ENCODE data around the gene LACRT.

Gene LACRT

DNA sequence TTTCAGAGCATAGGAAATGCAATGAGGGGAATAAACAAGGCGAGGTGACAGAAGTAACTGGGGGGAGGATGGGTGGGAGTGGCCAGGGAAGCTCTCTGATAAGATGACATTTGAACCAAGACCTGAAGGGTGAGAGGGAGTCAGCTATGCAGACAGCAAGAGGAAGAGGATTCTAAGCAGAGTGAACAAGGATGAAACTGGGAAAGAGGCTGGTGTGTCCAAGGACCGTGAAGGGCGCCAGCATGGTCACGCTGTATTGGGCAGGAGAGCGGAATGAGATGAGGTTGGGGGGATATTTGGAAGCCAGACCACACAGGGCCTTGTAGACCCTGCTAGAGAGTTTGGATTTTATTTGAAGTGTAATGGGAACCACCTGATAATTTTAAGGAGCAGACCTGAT lies 35.7 kb downstream of the LACRT start:
- no peak for FAIRE-seq

DNA sequence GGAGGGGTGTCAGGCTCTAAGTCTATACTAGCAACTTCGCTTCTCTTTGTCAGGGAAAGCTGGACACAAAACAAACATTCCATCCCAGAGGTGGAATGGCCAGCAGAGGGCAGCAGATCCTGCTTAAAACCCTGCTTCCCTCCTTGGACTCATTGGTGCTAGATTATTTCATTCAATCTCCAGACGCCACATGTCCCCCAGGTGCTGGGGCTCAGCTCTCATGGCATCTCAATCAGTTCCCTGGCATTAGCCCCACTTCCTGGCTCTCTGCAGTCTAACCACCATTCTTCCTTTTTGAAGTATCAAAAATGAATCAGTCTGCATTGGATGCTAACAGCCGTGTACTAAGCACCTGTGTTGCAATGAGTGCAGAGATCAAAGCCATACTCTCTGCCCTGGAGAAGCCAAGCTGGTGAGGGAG lies 38.2 kb downstream of the LACRT start:
- no peak for FAIRE-seq

DNA sequence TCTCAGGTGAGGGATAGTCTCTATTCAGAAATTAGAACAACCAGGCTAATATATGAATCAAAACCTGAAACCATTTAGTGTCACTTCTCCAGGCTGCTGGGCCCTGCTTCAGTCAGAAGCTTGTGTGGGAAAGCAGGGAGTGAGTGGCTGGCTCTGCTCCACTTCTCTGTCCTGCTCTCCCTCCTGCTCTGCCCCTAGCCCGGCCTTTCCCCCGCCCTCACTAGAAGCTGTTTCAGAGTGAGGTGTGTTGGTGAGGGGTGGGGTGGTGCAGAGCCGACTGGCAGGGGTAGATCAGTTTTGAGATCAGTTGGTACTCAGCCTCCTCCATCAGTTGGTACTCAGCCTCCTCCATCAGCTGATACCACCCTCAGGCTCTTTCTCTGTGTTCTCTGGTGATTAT lies 39.2 kb downstream of the LACRT start:
- FAIRE-seq: no peak

DNA sequence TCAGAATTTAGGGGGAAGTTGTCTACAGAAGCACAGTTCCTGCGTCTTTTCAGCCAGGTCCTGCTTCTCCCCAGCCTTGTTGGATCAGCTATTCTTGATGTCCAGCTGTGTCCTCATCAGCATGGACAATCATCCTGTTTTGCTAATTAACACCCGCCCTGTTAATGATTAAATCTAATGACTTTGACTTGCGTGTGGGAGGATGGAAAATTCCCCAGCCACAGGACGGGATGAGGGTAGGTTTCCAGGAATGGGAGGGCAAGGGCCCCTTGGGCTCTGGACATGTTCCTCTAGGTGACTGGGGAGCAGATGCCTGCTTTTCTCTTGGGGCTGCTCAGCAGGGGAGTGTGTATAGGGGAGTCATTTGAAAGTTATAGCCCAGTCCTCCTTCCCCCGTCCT lies 41.0 kb downstream of the LACRT start:
- no peak for FAIRE-seq

DNA sequence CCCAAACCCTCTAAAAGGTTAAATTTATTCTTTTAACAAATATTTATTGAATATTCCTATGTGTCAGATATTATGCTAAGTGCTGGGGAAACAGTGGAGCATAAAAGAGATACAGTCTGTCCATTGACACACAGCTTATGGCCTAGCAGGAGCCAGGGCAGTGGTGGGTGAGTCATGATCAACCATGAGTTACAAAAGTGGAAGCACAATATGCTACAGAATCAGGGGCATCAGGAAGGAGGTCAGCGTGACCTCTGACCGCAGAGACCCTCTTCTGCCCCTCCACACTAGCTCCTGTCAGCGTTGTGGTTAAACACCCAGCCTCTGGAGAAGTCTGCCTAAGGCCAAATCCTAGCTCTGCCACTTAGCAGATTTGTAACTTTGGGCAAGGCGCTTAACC lies 41.6 kb downstream of the LACRT start:
- FAIRE-seq: no peak

DNA sequence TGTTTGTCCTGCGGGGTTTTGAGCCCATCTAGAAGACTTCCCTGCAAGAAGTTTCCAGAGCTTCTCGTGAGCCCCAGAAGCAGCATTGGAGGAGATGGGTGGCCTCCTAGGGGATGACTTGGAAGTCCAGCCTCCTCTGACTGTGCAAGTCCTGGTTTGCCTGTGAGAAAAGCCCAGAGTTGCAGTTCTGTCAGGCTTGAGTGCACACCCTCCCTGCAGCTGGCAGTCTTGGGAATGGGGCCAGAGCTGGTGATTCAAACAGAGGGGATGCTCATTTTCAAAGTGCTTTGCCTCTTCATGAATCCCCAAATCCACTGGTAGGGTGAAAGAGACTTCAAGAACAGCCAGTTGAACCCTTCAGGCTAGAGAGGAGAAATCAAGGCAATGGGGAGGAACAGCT lies 42.4 kb downstream of the LACRT start:
- FAIRE-seq: no peak

DNA sequence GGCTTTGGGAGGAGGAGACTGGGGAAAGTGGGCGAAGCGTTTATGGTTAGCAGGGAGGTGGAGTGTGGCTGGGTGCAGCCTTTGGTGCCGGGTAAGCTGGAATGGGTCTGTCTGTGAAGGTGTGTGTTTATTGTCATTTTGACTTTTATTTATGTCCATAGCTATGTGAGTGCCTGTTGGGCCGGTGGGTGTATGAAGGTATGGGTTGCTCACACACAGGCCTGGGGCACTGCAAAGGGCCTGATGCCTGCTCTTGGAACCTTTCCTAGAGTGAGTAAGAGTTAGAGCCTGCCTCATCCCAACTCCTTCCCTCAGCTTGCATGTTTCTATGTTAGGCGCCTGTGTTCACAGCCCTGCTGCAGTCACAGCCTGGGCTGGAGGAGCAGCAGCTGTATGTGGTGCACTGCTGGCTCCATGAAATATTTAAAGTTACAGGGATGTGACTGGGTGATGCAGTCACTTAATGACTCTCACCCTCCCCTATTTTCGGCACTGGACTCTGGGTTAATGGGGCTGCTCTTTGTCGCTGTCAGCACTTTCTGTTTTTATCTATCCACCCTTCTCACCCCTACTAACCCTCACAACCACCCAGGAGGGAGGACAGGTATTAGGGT lies 43.6 kb downstream of the LACRT start:
- FAIRE-seq: no peak

DNA sequence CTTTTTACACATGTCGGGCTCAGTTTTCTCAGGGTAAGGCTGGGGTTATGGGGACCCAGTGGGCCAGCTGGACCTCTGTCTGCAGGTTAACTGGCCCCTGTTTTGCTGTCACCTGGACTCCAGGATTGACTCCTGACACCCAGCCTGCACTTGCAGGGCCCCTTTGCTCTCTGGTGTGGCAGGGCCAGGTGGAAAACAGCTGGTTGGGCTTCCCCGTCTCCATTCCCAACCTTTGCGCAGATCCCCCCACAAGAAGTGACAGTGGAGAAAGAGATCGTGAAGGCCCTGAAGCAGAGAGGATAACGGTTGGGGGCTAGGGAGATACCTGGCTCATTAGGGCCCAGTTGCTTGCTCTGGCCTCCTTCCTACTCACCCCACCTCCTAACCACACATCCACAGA lies 44.7 kb downstream of the LACRT start:
- no peak for FAIRE-seq

DNA sequence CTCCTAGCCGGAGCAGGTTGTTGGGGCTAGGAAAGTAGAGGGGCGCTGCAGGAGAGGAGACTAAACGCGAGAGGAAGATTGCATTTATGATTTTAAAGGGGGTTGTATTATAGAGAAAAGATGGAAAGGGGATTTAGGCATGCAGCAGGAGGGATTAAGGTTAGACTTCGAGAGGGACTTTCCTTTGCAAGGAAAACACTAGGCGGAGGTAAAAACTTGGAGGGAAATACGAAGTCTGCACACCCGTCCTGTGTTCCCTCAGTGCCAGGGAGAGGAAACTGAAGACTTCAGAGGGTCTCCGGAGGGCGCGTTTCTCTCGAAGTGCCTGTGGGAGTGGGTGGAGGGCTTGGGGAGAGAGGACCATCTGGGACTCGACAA lies 45.8 kb downstream of the LACRT start:
- no peak for FAIRE-seq

DNA sequence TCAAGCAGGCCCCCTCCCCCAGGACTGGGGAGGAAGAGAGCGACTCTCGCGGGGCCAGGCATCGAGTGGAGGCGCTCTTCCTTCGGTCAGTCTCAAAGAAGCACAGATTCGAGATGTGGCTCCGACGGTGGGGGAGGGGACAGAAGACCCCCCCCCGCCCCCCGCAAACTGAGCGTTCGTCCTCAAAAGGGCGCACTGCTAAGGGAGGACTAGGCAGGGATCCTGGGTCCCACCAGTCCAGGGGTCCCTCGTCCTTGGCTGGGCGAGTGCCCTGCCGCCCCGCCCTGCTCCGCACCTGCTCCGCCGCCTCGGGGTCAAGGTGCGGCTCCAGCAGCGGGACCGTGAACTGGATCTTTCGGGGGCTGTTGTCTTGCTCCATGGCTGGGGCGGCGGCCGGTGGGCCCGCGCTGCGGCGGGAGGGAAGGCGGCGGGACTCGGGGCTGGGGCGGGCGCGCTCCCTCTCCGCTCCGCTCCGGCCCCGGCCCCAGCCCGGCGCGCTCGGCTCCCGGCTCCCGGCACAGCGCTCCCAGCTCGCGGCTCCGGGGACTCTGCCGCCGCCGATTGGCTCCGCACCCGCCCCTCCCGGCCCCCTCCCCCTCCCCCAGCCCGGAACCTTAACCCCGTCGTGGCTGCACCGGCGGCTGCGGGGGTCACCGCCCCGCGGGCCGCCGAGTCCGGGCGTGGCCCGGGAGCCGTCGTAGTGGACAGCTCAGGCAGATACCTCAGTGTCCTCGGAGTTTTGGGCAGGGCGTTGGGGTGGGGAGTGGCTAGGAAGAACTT lies 46.4 kb downstream of the LACRT start, which contains the start of gene PPP1R1A:
PPP1R1A (minus strand) TSS at position 550 of the 780 bp plus-strand sequence; CDS start at position 379, 171 bp downstream.
- FAIRE-seq: no peak

DNA sequence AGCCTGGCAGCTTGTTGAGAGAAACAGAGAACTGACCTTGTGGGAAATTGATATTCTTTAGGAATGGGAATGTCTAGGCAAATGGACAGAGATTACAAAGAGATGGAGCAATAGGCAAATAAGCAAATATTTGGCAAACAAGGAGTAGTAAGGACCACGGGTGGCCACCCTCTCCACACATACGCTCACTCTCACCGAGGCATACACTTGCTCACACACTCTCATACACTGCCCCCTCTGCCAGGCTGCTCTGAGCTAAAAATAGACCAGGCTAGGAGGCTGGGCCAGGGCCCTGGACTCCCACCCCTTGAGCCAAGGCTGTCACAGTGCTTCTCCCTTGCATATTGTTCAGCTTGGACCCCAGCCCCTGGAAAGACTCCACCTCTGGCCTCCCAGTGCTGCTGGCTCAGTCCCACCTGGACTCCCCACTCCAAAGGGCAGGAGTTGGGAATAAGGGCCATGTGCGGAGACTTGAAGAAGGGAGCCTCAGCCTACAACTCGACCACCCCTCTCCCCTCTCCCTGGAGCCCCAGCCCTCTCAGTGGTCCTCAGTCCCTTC lies 47.3 kb downstream of the LACRT start:
- FAIRE-seq: no peak

DNA sequence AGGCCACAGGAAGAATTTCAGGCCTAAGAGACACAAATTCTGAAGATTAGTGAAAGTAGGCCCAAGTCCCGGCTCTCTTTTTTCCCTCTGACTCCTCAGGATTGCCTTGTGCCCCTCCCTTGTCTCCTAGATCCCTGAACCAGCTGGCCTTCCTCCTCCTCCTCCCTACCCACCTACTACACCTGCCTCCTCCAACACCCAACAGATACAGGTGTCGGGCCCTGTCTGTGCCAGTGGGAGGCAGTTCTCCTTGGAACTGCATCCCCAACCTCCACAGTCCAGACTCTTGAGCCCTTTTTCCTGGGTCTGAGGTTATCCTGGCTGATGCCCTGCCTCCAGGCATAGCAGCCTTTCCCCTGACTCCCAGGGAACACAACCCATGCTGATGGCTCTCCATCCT lies 48.1 kb downstream of the LACRT start:
- FAIRE-seq: no peak

DNA sequence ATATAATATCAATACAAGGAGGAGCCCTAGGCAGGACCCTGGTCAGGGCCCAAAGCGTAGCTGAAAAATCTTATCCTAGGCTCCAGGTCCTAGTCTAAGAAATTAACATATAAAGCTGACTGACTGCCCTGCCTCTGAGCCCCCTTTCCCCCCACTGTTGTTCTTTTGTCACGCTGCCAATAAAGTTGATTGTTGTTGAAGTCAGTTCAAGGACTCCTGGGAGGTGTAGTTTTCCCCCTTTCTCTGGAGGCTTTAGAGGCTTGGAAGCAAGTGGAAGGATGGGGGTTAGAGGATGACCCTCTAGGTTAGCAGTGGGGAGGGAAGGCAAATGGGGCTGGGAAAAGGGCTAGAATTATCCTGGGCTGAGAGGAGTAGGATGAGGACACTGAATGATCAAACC lies 49.5 kb downstream of the LACRT start:
- no peak for FAIRE-seq

DNA sequence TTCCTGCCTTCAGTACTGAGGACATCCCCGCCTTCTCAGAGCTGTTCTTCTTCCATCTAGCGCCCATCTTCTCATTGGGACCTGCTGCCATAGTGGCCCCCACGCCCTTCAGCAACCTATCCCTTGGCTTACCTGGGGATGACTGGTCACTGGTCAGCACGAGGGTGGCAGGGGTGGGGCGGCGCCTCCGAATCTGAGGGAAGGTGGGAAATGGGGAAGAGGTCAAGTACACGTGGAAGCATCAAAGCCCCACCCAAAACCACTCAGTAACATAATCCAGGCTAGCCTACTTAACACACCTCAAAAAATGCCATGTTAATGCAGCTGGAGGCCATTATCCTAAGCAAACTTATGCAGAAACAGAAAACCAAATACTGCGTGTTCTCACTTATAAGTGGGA lies 50.6 kb downstream of the LACRT start:
- FAIRE-seq: no peak

DNA sequence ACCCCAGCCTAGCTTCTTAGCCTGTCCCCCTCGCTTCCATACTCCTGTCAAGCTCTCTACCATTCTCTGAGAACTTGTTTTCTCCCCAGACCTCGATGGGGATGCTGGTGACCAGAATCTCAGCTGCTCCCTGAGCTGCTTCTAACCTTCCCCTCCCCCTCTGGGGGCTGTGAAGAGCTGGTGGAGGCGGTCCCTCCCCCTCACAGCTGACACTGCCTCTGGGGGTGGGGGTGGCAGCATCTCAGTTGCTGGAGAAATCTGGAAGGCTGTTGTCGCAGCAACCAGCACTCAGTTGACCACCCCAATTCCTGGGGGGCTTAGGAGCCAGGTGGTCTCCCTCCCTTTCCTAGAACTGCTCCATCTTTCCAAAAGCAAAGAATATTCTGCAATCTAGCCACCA lies 51.0 kb downstream of the LACRT start:
- FAIRE-seq: no peak

DNA sequence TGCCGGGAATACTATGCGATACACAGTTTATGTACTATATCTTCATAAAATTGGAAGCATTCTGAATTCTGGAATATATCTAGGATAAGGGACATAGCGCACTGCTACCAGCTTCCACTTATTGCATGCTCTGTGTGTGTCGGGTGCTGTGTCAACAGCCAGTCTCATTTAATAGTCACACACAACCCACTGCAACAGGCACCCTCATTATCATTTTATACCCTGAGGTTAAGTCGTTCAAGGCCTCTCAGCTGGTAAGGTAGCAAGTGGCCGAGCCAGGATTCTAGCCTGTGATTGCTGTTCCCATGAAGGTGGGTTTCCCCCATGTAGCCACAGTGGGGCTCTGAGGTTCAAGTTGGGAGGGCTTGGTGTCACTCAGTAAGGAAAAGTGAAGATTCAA lies 53.3 kb downstream of the LACRT start:
- FAIRE-seq: no peak

Measured in TTC549 (cell line).